HG02678 (cell line): ENCODE measurements around the gene LCN1.

Source experiments
- ATAC-seq: cut with Tn5 transposase; IDR thresholded peaks from one replicate; pipeline ENCODE4 v1.9.1; 2021; ENCODE audit warnings: mild to moderate bottlenecking, moderate library complexity; ENCODE audit not compliant: unreplicated experiment

The LCN1 gene

DNA sequence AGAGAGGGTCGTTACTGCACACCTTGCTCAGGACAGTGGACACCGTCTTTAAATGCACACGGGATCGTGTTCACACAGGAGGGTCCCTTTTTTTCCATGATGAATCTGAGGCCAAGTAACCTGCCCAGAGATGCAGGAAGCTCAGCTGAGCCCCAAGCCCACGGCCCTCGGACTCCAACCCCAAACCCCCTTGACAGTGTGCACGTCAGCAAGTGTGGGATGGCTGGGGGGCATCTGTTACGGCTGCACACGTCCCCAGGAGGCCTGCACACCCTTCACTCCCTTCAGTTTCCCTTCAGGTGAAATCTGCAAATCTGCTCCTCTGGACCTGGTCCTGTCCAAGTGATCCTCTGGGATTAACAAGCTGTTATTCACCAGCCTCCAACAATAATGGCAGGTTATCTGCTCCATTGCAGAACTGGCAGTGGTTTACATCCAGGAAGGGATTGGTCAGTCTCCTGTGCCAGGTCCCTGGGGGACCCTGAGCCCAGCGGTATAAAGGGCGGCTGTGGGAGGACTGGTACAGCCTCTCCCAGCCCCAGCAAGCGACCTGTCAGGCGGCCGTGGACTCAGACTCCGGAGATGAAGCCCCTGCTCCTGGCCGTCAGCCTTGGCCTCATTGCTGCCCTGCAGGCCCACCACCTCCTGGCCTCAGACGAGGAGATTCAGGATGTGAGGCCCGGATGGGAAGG, at the start of gene LCN1:
Gene LCN1, plus strand, starts transcription at position 525 of the 692 bp plus-strand sequence. Its CDS starts 58 bp downstream, at position 583.
- no peak for ATAC-seq

DNA sequence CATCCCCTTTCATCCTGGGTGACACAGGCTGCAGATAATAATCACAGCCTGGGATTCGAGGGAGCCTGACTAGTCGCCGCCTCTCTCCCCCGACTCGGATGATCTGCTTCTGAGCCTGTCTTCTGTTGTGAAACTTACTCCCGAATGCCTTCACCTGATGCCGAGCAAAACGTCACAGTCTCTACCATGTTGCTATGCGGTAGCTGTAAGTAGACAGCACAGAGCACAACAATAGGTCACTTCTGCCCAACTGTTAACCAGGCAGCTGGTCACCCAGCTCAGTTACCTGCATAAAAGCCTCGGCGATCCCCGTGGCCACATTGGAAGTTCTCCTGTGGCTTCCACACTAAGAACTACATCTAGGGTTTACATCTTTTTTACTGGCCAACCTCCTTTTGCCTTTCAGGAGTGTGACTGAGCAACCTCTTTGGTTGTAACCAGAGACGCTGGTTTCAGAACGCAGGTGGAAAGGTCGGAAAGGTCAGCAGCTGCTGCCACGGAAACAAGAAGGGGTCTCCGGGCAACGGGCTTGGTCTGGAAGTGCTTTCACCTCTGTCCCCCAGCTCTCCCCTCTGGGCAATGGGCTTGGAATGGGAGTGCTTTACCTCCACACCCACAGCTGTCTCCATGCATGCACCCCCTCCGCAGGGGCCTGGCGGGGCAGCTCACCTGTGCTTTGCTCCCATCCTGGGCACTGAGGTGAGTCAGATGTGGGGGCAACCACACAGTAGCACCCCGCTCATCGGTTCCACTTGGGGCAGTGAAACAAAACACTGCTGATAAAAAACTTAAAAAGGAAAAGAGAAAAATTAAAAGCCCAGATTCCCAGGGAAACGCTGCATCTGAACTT, 49.2 kb upstream of the LCN1 start:
- no peak for ATAC-seq

DNA sequence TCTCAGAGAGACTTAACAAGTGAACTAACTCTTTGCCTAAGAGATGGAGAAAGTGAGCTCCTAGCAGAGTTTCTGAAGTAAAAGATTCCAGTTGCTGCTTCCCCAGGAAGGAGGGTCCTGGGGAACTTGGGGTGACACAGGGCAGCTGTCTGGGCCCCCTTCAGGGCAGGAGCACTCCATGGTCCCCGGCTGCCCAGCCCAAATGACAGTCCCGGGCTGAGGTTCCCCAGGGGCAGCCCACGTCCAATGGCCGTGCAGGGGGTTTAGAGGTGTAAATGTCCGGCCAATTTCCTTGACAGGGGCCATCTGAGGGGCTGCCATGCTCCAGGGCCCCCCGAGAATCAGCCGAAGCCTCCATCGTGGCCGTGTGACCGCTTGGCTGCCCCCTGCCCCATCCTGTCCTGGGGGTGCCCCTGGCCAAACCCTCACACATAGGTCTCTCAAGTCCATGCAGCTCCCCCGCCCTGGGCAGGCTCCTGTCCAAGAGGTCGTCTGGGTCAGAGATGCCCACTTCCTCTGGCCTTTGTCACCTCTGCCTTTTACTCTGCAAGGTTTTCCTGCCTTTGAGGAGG, 47.2 kb upstream of the LCN1 start:
- no peak for ATAC-seq

DNA sequence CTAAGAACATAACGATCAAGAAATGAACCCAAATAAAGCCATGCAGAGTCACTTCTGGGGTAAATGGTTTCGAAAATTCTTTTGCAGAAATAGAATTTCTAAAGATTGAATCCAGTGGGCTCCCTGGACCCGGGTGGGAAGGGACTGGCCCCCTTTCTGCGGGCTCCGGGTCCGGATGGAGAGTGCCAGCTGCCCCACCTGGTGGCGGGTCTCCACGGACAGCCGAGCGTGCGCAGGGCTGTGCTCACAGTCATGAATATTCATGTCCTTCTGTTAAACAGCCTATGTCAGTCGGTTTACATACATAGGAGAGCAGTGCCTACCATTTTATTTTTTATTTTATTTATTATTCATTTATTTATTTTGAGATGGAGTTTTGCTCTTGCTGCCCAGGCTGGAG, 46.3 kb upstream of the LCN1 start:
- ATAC-seq = no peak

DNA sequence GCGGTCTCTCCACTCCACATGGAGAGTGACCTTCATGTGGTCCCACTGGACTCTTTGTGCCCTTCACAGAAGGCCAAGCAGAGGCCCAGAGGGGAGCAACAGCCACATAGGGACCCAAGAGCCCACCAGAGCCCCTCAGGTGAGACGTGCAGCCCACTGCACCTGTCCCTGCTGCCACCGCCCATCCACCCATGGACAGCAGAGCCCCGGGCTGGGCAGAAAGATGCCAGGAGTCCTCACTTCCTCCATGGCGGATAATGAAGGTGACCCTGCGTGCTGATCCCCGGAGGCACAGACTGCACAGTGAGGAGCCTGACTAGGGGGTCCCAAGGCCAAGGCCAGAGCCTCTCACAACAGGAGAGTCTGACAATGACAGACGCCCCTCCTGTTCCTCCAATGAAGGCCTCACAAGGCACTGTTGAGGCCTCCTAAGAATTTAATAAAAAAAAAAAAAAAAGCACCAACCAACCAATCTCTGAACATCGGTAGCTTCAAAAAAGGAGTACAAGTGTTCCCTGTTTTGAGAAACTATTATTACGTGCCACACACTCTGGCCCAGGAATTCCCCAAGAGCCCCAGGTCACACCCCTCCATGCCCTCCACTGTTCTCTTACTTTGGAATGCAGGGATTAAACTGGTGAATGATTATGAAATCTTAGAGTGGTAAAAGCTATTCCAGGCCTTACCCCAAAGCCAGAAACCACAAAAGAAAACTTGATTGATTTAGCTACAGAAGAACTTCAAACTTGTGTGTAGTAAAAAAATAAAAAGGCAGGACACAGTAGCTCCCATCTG, 44.5 kb upstream of the LCN1 start:
- ATAC-seq = no peak

DNA sequence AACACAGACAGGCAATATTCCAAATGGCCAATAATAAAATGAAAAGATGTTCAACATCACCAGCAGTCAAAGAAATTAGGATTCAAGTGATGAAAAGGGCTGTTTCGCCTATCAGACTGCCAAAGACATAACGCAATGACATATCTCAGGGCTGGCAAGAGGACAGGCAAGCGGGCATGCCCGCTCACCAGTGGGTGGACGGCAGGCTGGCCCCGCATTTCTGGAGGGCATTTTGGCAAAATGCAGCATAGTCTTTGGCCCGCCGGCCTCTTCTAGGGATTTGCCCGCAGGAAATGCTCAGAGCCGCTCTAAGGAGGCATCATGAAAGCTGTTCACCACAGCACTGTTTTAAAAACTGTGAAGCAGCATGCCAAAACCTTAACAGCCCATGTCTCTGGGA, 43.0 kb upstream of the LCN1 start:
- no peak for ATAC-seq

DNA sequence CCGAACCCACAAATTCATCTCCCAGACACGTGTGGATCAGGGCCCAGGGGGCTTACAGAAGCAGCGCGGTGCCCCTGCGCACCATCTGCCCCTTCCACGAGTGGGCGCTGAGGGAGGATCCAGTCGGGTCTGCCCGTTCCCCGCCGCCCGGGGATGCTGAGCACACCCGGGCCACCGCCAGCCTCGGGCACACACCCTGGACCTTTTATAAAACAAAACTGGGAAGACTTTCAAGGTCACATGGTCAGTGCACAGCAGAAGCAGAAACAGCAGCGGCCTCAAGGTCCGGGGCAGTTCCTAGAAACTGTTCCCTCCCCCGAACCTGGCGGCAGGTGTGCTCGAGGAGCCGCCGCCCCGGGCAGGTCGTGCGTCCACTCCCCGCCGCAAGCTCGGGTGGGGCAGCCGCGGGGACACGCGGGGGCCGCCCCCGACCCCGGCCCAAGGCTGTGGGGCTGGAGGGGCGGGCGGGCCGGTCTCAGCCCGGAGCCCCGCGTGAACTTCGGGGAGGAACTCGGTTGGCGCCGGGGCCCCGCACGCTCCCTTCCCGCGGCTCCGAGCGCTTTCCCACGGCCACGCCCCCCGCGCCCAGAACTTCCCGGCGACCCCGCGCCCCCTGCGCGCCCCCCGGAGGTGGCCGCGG, 42.3 kb upstream of the LCN1 start:
- peak; percentile 25 for ATAC-seq

DNA sequence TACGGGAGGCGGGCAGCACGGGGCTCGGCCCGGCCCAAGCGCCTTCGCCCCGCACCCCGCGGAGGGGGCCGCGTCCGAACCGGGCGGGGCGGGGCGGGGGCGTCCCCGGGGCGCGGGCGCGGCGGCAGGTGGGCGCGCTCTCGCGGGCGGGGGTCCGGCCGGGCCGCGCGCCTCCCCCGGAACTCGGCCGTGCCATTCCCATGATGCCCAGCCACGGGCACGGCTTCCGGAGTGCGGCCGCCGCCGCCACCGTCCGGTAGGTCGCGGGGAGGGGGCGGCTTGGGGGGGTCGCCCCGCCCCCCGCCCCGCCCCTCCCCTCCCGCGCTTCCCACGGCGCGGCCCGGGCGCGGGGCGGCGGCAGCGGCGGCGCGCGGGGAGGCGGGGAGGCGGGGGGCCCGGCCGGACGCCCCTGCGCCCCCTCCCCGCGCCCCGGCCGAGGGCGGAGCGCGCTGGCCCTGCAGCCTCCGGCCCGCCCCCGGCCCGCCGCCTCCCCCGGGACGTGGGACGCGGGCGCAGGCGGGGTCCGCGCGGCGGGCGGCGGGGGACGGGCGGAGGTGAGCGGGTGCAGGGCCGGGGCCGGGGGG, 41.7 kb upstream of the LCN1 start, which contains the start of gene PPP1R26:
Gene PPP1R26, plus strand, starts transcription at position 314 of the 584 bp plus-strand sequence. CDS start 4,729 bp downstream, outside the sequence.
- ATAC-seq = peak; percentile 33

DNA sequence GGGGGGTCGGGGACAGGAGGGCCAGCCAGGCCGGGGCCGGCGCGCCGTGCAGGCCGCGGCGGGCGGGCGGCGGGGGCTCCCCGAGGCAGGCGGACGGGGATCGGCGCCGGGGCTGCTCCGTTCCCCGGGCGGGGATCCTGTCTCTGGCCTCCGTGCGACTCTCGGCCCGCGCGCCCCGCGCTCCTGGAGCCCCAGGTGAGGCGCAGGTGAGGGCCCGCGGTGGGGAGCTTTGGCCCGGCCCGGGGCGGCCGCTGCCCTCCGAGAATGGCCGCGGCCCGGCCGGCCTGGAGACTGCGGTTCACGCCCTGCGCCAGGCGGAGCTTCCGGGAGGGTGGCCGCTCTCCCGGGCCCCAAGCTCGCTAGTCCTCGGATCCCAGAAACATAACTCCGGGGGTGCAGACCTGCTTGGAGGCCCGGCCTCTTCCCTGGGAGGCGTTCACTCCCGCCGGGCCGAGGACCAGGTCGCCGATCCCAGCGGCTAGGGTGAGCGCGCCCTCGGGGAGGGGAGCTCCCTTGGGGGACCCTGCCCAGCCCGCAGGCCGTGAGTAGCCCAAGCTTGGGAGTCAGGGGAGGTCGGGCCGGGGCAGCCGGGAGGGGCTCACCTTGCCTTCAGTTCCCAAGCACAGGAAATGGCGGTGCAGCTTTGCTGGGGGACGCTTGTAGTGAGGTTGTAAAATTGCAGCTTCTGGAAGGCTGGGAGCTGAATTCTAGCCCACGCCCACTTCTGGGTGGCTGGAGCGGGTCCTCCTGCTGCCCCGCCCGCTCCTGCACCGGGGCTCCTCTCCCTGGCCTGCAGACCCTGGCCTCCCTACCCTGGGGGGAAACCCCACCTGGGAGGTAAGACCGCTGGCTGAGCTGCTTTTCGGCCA, 40.9 kb upstream of the LCN1 start:
- peak; percentile 38 for ATAC-seq

DNA sequence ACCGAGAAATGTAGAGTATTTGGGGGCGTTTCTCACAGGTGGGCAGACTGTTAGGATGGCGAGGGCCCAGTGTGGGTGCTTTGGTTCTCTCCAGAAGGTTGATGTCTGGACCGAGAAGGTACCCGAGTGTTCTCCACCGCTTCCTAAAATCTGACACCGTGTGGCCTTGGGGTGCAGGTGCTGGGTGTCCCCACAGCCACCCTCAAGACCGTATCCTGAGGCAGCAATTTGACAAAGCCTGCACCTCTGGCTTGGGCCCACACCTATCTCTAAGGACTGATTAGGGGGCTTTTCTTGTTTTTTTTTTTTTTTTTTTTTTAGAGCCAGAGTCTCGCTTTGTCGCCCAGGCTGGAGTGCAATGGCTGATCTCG, 40.3 kb upstream of the LCN1 start:
- ATAC-seq = no peak

DNA sequence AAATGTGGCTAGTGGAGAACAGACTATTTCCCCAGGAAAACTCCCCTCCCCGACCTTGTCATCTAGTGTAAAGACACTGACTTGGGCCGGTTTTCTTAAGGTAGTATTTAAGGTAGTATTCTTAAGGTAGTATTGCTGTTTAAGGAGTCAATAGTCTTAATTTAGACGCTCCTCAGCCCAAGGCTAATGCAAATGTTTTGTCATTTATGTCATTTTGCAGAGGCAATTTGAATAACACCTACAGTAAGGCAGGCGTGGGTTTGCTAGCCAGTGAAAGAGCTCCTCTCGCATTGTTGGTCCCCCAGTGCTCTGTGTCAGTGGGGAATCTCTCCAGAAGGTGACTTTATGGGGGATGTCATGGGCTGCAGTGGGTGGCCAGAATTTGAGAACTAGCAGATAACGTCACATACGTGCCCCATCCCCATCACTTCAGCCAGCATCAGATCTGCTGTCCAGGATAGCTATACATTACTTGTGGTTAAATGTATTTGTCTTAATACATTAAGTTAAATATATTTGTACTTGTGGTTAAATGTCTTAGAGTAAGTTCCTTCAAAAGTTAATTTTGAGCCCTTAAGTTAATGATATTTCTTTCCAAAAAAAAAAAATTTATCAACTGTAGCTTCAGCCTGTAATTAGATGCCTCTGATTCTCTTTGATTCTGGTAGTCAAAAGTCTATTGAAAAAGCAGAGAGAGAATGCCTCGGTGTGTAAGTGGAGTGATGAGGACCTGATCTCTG, 39.1 kb upstream of the LCN1 start:
- ATAC-seq = no peak

DNA sequence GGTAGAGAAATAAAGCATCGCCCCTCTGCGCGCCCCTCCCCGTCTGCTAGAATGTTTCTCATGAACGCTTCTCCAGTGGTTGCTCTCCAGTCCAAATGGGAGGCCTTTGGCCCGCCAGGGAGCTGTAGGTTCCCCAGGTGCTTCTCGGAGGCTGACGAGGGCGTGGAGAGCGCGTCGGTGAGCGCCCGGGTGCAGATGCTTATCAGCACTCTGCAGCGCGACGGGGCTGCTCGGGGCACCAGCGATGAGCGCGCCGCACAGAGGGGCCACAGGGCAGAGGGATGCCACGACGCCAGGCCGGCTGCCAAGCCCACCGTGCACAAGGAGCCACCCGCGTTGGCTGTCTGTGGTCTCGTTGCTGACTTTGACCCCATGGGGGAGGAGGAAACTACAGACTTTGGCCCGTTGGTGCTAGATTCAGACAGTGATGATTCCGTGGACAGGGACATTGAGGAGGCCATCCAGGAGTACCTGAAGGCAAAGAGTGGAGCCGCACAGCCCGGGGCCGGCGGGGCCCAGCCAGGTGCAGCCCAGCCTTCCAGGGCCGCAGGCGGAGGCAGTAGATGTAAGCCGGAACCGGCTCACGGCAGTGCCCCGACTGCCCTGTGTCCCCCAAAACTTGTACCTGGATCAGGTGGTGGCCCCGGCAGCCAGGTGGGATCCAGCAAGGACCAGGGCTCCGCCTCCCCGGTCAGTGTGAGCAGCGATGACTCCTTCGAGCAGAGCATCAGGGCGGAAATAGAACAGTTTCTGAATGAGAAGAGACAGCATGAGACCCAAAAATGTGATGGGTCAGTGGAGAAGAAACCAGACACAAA, 36.6 kb upstream of the LCN1 start:
- no peak for ATAC-seq

DNA sequence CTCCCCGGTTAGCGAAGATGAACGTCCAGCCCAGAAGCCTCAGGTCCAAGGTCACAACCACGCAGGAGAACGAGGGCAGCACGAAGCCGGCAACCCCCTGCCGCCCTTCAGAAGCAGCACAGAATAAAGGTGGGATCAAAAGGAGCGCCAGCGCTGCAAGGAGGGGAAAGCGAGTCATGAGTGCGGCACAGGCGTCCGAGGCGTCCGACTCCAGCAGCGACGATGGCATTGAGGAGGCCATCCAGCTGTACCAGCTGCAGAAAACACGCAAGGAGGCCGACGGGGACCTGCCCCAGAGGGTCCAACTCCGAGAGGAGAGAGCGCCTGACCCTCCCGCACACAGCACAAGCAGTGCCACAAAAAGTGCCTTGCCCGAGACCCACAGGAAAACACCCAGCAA, 35.9 kb upstream of the LCN1 start:
- ATAC-seq = no peak

DNA sequence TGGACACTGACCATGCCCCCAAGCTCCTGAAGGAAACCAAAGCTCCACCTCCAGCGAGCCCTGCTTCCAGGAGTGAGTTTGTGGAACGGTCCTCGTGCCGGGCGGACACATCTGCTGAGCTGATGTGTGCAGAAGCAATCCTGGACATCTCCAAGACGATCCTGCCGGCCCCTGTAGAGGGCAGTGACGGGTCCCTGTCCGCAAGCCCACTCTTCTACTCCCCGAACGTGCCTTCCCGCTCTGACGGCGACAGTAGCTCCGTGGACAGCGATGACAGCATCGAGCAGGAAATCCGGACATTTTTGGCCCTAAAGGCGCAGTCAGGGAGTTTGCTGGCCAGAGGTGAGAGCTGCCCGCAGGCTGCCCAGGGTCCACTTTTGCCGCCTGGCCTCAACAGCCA, 35.4 kb upstream of the LCN1 start:
- no peak for ATAC-seq

DNA sequence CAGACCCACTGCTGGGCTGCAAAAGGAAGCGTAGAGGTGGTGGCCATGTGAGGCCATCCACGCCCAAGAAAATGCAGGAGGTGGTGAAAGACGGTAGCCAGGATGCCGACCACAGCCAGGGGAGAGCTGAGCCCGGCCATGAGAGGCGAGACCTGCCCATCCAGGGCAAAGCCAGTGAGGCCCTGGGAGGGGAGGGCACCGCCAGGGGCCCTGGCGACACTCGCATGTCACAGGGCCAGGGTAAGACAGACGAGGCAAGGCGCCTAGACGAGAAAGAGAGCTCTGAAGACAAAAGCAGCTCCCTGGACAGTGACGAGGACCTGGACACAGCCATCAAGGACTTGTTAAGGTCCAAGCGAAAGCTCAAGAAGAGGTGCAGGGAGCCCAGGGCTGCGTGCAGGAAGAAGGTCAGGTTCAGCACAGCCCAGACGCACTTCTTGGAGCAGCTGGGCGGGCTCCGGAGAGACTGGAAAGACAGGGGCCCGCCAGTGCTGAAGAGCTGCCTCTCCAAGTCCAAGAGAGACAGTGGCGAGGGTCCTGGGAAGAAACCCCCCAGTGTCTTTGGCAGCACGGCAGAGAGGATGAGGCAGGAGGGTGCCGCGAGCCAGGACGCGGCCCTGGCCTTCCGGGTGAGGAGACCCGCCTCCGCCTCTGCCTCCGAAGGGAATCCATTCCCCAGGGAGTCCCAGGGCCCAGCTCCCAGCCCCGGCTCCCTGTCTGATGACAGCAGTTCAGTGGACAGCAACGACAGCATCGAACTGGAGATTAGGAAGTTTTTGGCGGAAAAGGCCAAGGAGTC, 34.8 kb upstream of the LCN1 start:
- ATAC-seq = no peak

DNA sequence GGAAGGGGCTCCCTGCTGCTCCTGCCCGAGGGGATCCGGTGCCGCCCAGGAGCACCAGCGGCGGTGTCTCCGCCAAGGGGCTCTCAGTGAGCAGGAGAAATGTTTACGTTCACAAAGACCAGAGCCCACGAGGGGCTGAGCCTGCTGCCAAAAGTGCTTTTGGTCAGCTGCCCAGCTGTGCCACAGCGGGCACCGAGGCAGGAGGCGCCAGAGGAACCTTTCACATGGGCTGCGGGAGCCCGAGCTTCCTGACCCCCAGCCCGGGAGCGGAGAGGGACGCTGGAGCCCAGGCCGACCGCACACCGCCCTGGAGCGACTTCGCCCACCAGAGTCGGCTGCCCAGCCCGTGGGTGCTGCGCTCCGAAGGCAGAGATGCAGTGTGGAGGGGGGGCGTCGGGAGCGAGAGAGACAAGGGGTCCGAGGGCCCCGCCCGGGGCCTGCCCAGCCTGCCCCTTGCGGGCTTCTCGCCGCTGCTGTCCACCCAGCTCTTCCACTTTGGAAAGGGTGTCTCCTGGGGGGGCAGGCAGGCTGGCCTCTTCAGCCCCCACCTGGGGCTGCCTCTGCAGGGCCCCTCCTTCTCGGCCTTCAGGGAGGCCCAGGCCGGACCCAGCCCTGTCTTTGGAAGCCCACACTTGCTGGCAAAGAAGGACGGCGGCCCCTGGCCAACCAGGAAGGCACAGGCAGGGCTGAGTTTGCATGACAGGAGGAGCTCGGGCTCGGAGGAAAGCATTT, 33.8 kb upstream of the LCN1 start:
- no peak for ATAC-seq
